CD4-positive, alpha-beta T cell treated with Interleukin-1 beta for 1 hour (primary cell): ENCODE measurements around the gene GRIP2.

Experiments
- DNase-seq, 2 donors: peaks; one replicate each; pipeline ENCODE4 v3.0.0-alpha.2; 2020 to 2022

The GRIP2 gene

GRCh38 chr3:14505001-14505802, 34.9 kb downstream of the GRIP2 start:
- DNase-seq = no peak

GRCh38 chr3:14503706-14504065, 36.5 kb downstream of the GRIP2 start:
- DNase-seq = no peak

GRCh38 chr3:14503033-14503705, 37.0 kb downstream of the GRIP2 start:
- DNase-seq = no peak

GRCh38 chr3:14502472-14502871, 37.7 kb downstream of the GRIP2 start:
- no peak for DNase-seq

- DNase-seq = no peak
Measured at GRCh38 chr3:14497321-14497720, 42.8 kb downstream of the GRIP2 start.

- no peak for DNase-seq
Measured at GRCh38 chr3:14496351-14496750, 43.8 kb downstream of the GRIP2 start.

- no peak for DNase-seq
Measured at GRCh38 chr3:14494973-14495300, 45.2 kb downstream of the GRIP2 start.

GRCh38 chr3:14494279-14494972, 45.7 kb downstream of the GRIP2 start:
- no peak for DNase-seq

GRCh38 chr3:14492948-14493881, 46.9 kb downstream of the GRIP2 start:
- no peak for DNase-seq

- no peak for DNase-seq
Measured at GRCh38 chr3:14491396-14492190, 48.5 kb downstream of the GRIP2 start.

- DNase-seq = no peak
Measured at GRCh38 chr3:14490831-14491230, 49.3 kb downstream of the GRIP2 start.

GRCh38 chr3:14490255-14490654, 49.9 kb downstream of the GRIP2 start:
- DNase-seq = no peak

GRCh38 chr3:14489641-14490040, 50.5 kb downstream of the GRIP2 start:
- no peak for DNase-seq

GRCh38 chr3:14488286-14489041, 51.7 kb downstream of the GRIP2 start:
- DNase-seq = no peak

- DNase-seq = no peak
Measured at GRCh38 chr3:14487821-14488220, 52.3 kb downstream of the GRIP2 start.

GRCh38 chr3:14487086-14487485, 53.1 kb downstream of the GRIP2 start:
- no peak for DNase-seq

GRCh38 chr3:14486460-14486859, 53.7 kb downstream of the GRIP2 start:
- DNase-seq = no peak

GRCh38 chr3:14485981-14486380, 54.2 kb downstream of the GRIP2 start:
- DNase-seq = no peak

GRCh38 chr3:14484741-14485140, 55.4 kb downstream of the GRIP2 start:
- DNase-seq = no peak

- no peak for DNase-seq
Measured at GRCh38 chr3:14483286-14483685, 56.9 kb downstream of the GRIP2 start.

GRCh38 chr3:14482271-14482721, 57.8 kb downstream of the GRIP2 start:
- DNase-seq = no peak
